HepG2 (cell line): Measurements from ENCODE around the gene EBF4. TPM values are rescaled to one million over a fixed set of nuclear protein-coding genes. Genes with fewer than 3 reads are reported as not detected.
A peak's percentile ranks its signal among the peaks of the same experiment; 100 is the strongest.

ENCODE experiments used
- ATAC-seq: fragments of 200-7000 bp; cut with Tn5 transposase; 3 replicates; pipeline ENCODE4 v1.9.1; 2020; ENCODE audit warnings: mild to moderate bottlenecking, moderate library complexity
- BruUV-seq: library from RNA; stranded (reverse); fragments of 400-500 nt; replicated peaks from 2 replicates; lab custom pipeline; 2021; lab: Mats Ljungman, UMichigan
- CTCF ChIA-PET: fragments of 300-600 bp; formaldehyde crosslinking; extraction: SDS; loops from one replicate; lab custom pipeline; 2021; ENCODE audit warnings: low total read pairs, inconsistent platforms, low intra/inter-chr PET ratio; lab: Yijun Ruan, JAX
- POLR2A ChIA-PET: fragments of 350-600 bp; sonication (Branson Sonifier 250); formaldehyde crosslinking; loops from one replicate; lab custom pipeline; 2020; ENCODE audit warnings: antibody characterized with exemption, inconsistent platforms; lab: Yijun Ruan, JAX
- DNase-seq: peaks from one replicate; pipeline ENCODE4 v3.0.0-alpha.2; 2015; ENCODE audit warnings: low spot score
- FAIRE-seq: peaks from 3 replicates; lab custom pipeline; 2011; peaks lifted over from hg19 to GRCh38; lab: Jason Lieb, UNC
- H2AFZ ChIP-seq: one replicate; pipeline ENCODE4 v1.6.1; 2011; ENCODE audit warnings: low read length, inconsistent platforms
- H3K27ac ChIP-seq: fragments of 300-600 bp; 3 replicates; pipeline ENCODE4 v1.8.0; 2011; ENCODE audit warnings: mixed run types, mild to moderate bottlenecking, mixed read lengths, low read length, inconsistent platforms; ENCODE audit not compliant: insufficient read depth; ENCODE audit errors: extremely low read length
- H3K27me3 ChIP-seq, 2 experiments: fragments of 200-600 bp in 1 of 2; 2 replicates in 1 of 2; 3 replicates in 1 of 2; pipeline versions ENCODE4 v1.6.0 to v1.8.0; 2011; ENCODE audit warnings: low read length in 2 of 2, mild to moderate bottlenecking in 2 of 2, moderate library complexity in 2 of 2, inconsistent platforms in 1 of 2; ENCODE audit not compliant: insufficient read depth in 2 of 2, control insufficient read depth in 1 of 2
- H3K36me3 ChIP-seq, 2 experiments: fragments of 200-600 bp in 1 of 2; replicated peaks in 1 of 2; 2 replicates in 1 of 2; 3 replicates in 1 of 2; pipeline versions ENCODE4 v1.5.1 to v1.8.0; 2011; ENCODE audit warnings: low read length in 2 of 2, inconsistent platforms in 1 of 2; ENCODE audit not compliant: insufficient read depth in 2 of 2, control insufficient read depth in 1 of 2
- H3K4me1 ChIP-seq: 2 replicates; pipeline ENCODE4 v1.5.1; 2012; ENCODE audit warnings: low read length, inconsistent platforms; ENCODE audit not compliant: insufficient read depth
- H3K4me2 ChIP-seq: 2 replicates; pipeline ENCODE4 v1.6.0; 2011; ENCODE audit warnings: low read depth, low read length, inconsistent platforms
- H3K4me3 ChIP-seq, 3 experiments: fragments of 200-600 bp in 1 of 3; sonication (generic), shearing (Covaris generic) in 1 of 3; replicated peaks in 1 of 3; 2 replicates each; pipeline ENCODE4 v1.5.1; 2011 to 2016; ENCODE audit warnings: low read length in 3 of 3, inconsistent platforms in 2 of 3, low read depth in 2 of 3, mild to moderate bottlenecking in 2 of 3, control low read depth in 1 of 3, mixed read lengths in 1 of 3; ENCODE audit not compliant: insufficient read depth in 1 of 3
- H3K79me2 ChIP-seq: one replicate; pipeline ENCODE4 v1.6.1; 2011; ENCODE audit warnings: low read length, inconsistent platforms; ENCODE audit not compliant: insufficient read depth
- H3K9ac ChIP-seq: 2 replicates; pipeline ENCODE4 v1.6.0; 2011; ENCODE audit warnings: mild to moderate bottlenecking, low read depth, low read length, inconsistent platforms; ENCODE audit not compliant: insufficient read depth
- H3K9me3 ChIP-seq: 2 replicates; pipeline ENCODE4 v1.5.1; 2012; ENCODE audit warnings: mild to moderate bottlenecking, low read length
- H4K20me1 ChIP-seq: 2 replicates; pipeline ENCODE4 v1.6.0; 2011; ENCODE audit warnings: inconsistent platforms, mild to moderate bottlenecking, low read length, moderate library complexity; ENCODE audit not compliant: insufficient read depth
- ADNP ChIP-seq: sonication (generic); formaldehyde crosslinking; IDR thresholded peaks from 2 replicates; pipeline ENCODE4 v1.4.0; 2020; ENCODE audit warnings: missing genetic modification reagents
- FOSL2 ChIP-seq: sonication (generic); formaldehyde crosslinking; IDR thresholded peaks from 2 replicates; pipeline ENCODE4 v1.4.0; 2020; ENCODE audit warnings: missing genetic modification reagents
- GLI4 ChIP-seq: sonication (generic); formaldehyde crosslinking; IDR thresholded peaks from 2 replicates; pipeline ENCODE4 v1.5.1; 2020; ENCODE audit warnings: missing genetic modification reagents, mild to moderate bottlenecking, moderate library complexity, borderline replicate concordance
- GZF1 ChIP-seq: sonication (generic); formaldehyde crosslinking; IDR thresholded peaks from 2 replicates; pipeline ENCODE4 v1.5.1; 2020; ENCODE audit warnings: mild to moderate bottlenecking, missing genetic modification reagents
- HDAC2 ChIP-seq: sonication (generic); formaldehyde crosslinking; IDR thresholded peaks from 2 replicates; pipeline ENCODE4 v1.4.0; 2020; ENCODE audit warnings: missing genetic modification reagents
- HES4 ChIP-seq: sonication (generic); formaldehyde crosslinking; IDR thresholded peaks from 2 replicates; pipeline ENCODE4 v1.9.0; 2021; ENCODE audit warnings: mild to moderate bottlenecking, missing genetic modification reagents, borderline replicate concordance
- HMGA1 ChIP-seq: sonication (generic); formaldehyde crosslinking; conservative IDR thresholded peaks from 2 replicates; pipeline ENCODE4 v1.4.0; 2020; ENCODE audit warnings: missing genetic modification reagents
- JDP2 ChIP-seq: sonication (generic); formaldehyde crosslinking; IDR thresholded peaks from 2 replicates; pipeline ENCODE4 v1.8.1; 2022; ENCODE audit warnings: missing genetic modification reagents, borderline replicate concordance
- MAFK ChIP-seq, 2 experiments: IDR thresholded peaks in 1 of 2; conservative IDR thresholded peaks in 1 of 2; 2 replicates each; pipeline ENCODE4 v1.6.1; 2011; ENCODE audit warnings: improper control_type of control experiment in 2 of 2, low read length in 2 of 2
- RFX1 ChIP-seq: fragments of 450-650 bp; IDR thresholded peaks from 2 replicates; pipeline ENCODE4 v1.6.1; 2017
- SALL1 ChIP-seq: sonication (generic); formaldehyde crosslinking; IDR thresholded peaks from 2 replicates; pipeline ENCODE4 v1.8.0; 2022; ENCODE audit warnings: mild to moderate bottlenecking, missing genetic modification reagents
- SRSF1 ChIP-seq: fragments of 200-400 bp; formaldehyde crosslinking; optimal IDR thresholded peaks from 2 replicates; pipeline ENCODE3; 2017; ENCODE audit warnings: mild to moderate bottlenecking, low read depth, low read length, moderate library complexity
- SSRP1 ChIP-seq: IDR thresholded peaks from 2 replicates; pipeline ENCODE4 v1.6.1; 2016; ENCODE audit warnings: control low read depth
- TBP ChIP-seq: sonication (generic); formaldehyde crosslinking; IDR thresholded peaks from 2 replicates; pipeline ENCODE4 v1.5.0; 2020; ENCODE audit warnings: missing genetic modification reagents
- U2AF2 ChIP-seq: fragments of 200-400 bp; formaldehyde crosslinking; IDR thresholded peaks from 2 replicates; pipeline ENCODE4 v1.6.1; 2017; ENCODE audit warnings: low read depth, mild to moderate bottlenecking, low read length
- XRCC5 ChIP-seq: fragments of 200-400 bp; formaldehyde crosslinking; optimal IDR thresholded peaks from 2 replicates; pipeline ENCODE3; 2017; ENCODE audit warnings: mild to moderate bottlenecking, low read length
- YEATS4 ChIP-seq: sonication (generic); formaldehyde crosslinking; IDR thresholded peaks from 2 replicates; pipeline ENCODE4 v1.4.0; 2020; ENCODE audit warnings: missing genetic modification reagents, borderline replicate concordance
- ZFP36L1 ChIP-seq: sonication (generic); formaldehyde crosslinking; IDR thresholded peaks from 2 replicates; pipeline ENCODE4 v1.8.0; 2022; ENCODE audit warnings: mild to moderate bottlenecking, missing genetic modification reagents, moderate library complexity
- ZNF441 ChIP-seq: sonication (generic); formaldehyde crosslinking; IDR thresholded peaks from 2 replicates; pipeline ENCODE4 v1.7.0; 2021; ENCODE audit warnings: missing genetic modification reagents, borderline replicate concordance
- ZNF720 ChIP-seq: sonication (generic); formaldehyde crosslinking; IDR thresholded peaks from 2 replicates; pipeline ENCODE4 v1.4.0; 2020; ENCODE audit warnings: missing genetic modification reagents
- ZNF83 ChIP-seq: sonication (generic); formaldehyde crosslinking; IDR thresholded peaks from 2 replicates; pipeline ENCODE4 v1.4.0; 2020; ENCODE audit warnings: missing genetic modification reagents, mild to moderate bottlenecking, borderline replicate concordance
- WGBS: methylation state at CpG from one replicate; pipeline ENCODE4 v1.1.6; 2017; ENCODE audit warnings: low lambda C conversion rate; 5-methylcytosine and 5-hydroxymethylcytosine counted together
- in situ Hi-C: cut with HindIII; loops from 2 replicates; pipeline ENCODE4 v1.10.0; 2017; ENCODE audit warnings: low pct_unique_long_range_greater_than_20kb; ENCODE audit not compliant: extremely low pct_ligation_motif_present
- intact Hi-C: fragments of 100-400 bp; cut with micrococcal nuclease; formaldehyde crosslinking; loops from one replicate; pipeline ENCODE4 v1.10.0; 2022; ENCODE audit not compliant: unreplicated experiment
- polyA plus RNA-seq, 8 experiments: library from polyadenylated mRNA; depleted of rRNA in 3 of 8; stranded (reverse) in 7 of 8; unstranded in 1 of 8; fragments of >200 nt; fragmentation: Illumina TruSeq in 4 of 8; extraction: Trizol in 4 of 8; gene quantifications; 2 replicates each; pipeline versions ENCODE4 v1.2.1 to v1.2.3, GENCODE V29; 2011 to 2016; ENCODE audit warnings: low read depth in 4 of 8, missing spikeins in 1 of 8, mixed read lengths in 1 of 8; ENCODE audit not compliant: insufficient read depth in 1 of 8
- total RNA-seq, 5 experiments: library from RNA; depleted of rRNA; stranded (reverse); fragments of >200 nt; fragmentation: Illumina TruSeq; extraction: Trizol; gene quantifications; 2 replicates each; pipeline ENCODE4 v1.2.3, GENCODE V29; 2016; ENCODE audit warnings: low read depth in 1 of 5
- TF ChIP-seq, protein P1 (sequence below): sonication (generic); formaldehyde crosslinking; IDR thresholded peaks from 2 replicates; pipeline ENCODE4 v1.4.0; 2020; ENCODE audit warnings: missing genetic modification reagents
- TF ChIP-seq, protein P2 (sequence below): sonication (generic); formaldehyde crosslinking; IDR thresholded peaks from 2 replicates; pipeline ENCODE4 v1.5.0; 2020; ENCODE audit warnings: missing genetic modification reagents, mild to moderate bottlenecking, borderline replicate concordance

The EBF4 gene
- total and polyA plus RNA-seq, 2 of the 13 experiments (the other 11 are each of a cell fraction or from before 2014, with no cell fraction given): 0.84 to 2.2 TPM

DNA sequence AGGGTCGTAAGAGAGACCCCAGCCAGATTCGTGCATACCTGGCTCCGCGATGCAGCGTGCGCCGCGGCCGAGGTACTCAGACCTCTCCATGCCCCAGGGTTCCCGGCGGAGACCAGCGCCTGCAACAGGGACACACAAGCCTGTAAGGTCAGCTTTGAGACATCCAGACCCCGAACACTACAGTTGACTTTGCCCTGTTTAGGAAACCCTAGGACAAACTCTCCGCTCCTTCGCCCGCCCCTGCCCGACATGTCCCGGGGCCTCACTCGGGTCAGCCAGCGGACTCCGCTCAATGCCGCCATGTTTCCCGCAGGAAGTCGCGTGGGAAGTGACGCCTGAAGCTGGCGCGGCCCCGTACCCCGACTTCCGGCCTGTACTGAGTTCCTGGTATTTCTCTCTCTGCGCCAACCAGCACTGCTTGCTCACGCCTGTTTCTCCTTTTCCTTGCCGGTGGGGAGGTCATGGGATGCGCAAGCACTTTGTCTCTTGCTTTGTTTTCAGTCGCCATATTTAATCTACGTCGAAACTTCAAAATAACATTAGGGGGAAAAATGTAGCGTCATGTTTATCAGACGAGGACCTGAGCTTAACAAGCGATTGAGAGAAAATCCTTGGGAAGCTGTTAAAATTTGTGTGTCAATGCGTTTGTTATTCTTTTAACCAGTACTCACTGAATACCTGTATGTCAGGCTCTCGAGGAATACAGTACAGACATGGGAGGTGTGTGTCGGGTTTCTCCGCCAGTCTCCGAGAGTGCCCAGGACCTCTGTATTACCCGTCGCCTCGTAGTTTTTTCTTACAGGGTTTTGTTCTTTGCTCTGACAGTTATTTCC lies 28.5 kb upstream of the EBF4 start, which contains the start of gene IDH3B:
Gene IDH3B (minus strand): TSS at position 330 of the 833 bp plus-strand sequence. CDS start 28 bp downstream, at position 302.
- H3K36me3 ChIP-seq: peaks cover 17 to 31% of the 10 kb centered on the region in 2 experiments
- peak within 1 kb of the TSS; percentile 87 for H3K27ac ChIP-seq
- H4K20me1 ChIP-seq: peaks cover 2% of the 10 kb centered on the region; the same call in 1 of the 2 replicates
- ChIA-PET CTCF (no interaction called here), POLR2A (interaction anchor here (0.6 to 4.3 kb wide), 10 partner anchors 9 to 668 kb away, joined by 3 to 151 read pairs (median 3); partner anchors contain the start of genes MRPS26, NOP56 and SNRPB)
- ATAC-seq (peak; percentile 82), DNase-seq (peak; percentile 96), FAIRE-seq (peak; percentile 86)
- peaks cover 28% of the 10 kb centered on the region for H3K4me1 ChIP-seq
- WGBS: 13% methylated on average over 46 of the region's 49 CpGs
- peak within 1 kb of the TSS; percentile 65 for H2AFZ ChIP-seq
- H3K9me3 ChIP-seq: no peaks in the 10 kb centered on the region
- peaks cover 13% of the 10 kb centered on the region for H3K79me2 ChIP-seq
- H3K9ac ChIP-seq: peak within 1 kb of the TSS; percentile 94
- intact Hi-C loops: no loop called here
- H3K4me3 ChIP-seq: peak within 1 kb of the TSS; percentile 92 to 99 (median 92)
- TSS peak; percentile 100 for BruUV-seq
- peaks cover 0 to 14% of the 10 kb centered on the region in 2 experiments; a peak in 3 of 5 replicates for H3K27me3 ChIP-seq
- peak within 1 kb of the TSS; percentile 88 for H3K4me2 ChIP-seq
- in situ Hi-C loops: no loop called here
- no peak for TF ChIP-seq HMGA1 (CRISPR knock-in tag)
- TF ChIP-seq TBP: no peak
- peak in 1 of 2 experiments; percentile 60; a peak in 1 of 4 replicates for TF ChIP-seq MAFK (conservative IDR thresholded peaks at IDR 0.05 in 1 of 2, IDR thresholded peaks at IDR 0.05 in 1 of 2; ENCODE audit: low read length in 2 of 2)
- peak; percentile 90; the same call in 1 of the 2 replicates for TF ChIP-seq SSRP1 (CRISPR knock-in tag)
- no peak for TF ChIP-seq ADNP (CRISPR knock-in tag)
- peak; percentile 95 for TF ChIP-seq SRSF1
- no peak for TF ChIP-seq RFX1
- peak; percentile 79; the same call in 1 of the 2 replicates for TF ChIP-seq GZF1 (CRISPR knock-in tag)
- TF ChIP-seq ZNF83 (CRISPR knock-in tag): peak; percentile 84; the same call in 1 of the 2 replicates
- TF ChIP-seq, protein P1, sequence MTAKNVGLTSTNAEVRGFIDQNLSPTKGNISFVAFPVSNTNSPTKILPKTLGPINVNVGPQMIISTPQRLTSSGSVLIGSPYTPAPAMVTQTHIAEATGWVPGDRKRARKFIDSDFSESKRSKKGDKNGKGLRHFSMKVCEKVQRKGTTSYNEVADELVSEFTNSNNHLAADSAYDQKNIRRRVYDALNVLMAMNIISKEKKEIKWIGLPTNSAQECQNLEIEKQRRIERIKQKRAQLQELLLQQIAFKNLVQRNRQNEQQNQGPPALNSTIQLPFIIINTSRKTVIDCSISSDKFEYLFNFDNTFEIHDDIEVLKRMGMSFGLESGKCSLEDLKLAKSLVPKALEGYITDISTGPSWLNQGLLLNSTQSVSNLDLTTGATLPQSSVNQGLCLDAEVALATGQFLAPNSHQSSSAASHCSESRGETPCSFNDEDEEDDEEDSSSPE (CRISPR knock-in tag): peak; percentile 83
- peak; percentile 100 for TF ChIP-seq HDAC2 (CRISPR knock-in tag)
- peak; percentile 69; the same call in 1 of the 2 replicates for TF ChIP-seq ZFP36L1 (CRISPR knock-in tag)
- TF ChIP-seq U2AF2: no peak
- TF ChIP-seq, protein P2, sequence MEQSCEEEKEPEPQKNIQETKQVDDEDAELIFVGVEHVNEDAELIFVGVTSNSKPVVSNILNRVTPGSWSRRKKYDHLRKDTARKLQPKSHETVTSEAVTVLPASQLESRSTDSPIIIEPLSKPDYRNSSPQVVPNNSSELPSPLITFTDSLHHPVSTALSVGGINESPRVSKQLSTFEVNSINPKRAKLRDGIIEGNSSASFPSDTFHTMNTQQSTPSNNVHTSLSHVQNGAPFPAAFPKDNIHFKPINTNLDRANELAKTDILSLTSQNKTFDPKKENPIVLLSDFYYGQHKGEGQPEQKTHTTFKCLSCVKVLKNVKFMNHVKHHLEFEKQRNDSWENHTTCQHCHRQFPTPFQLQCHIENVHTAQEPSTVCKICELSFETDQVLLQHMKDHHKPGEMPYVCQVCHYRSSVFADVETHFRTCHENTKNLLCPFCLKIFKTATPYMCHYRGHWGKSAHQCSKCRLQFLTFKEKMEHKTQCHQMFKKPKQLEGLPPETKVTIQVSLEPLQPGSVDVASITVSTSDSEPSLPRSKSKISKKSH: peak; percentile 82; the same call in 1 of the 2 replicates
- TF ChIP-seq GLI4 (CRISPR knock-in tag): 0 out of 2 replicates have a peak, but pooled peaks have one; percentile 96
- TF ChIP-seq HES4 (CRISPR knock-in tag): no peak; the same call in 1 of the 2 replicates
- peak; percentile 94 for TF ChIP-seq SALL1
- peak; percentile 60; the same call in 1 of the 2 replicates for TF ChIP-seq ZNF720 (CRISPR knock-in tag)
- peak; percentile 70; the same call in 1 of the 2 replicates for TF ChIP-seq FOSL2
- TF ChIP-seq XRCC5: peak; percentile 60
- no peak; the same call in 1 of the 2 replicates for TF ChIP-seq JDP2
- peak; percentile 90; the same call in 1 of the 2 replicates for TF ChIP-seq ZNF441 (CRISPR knock-in tag)
- peak; percentile 87 for TF ChIP-seq YEATS4 (CRISPR knock-in tag)
